Measurements from ENCODE around the gene SYT8. TPM values are rescaled to one million over a fixed set of nuclear protein-coding genes. Genes with fewer than 3 reads are reported as not detected.

Gene SYT8
- total RNA-seq, 1 donor from 2014 or later = 7.3 TPM

DNA sequence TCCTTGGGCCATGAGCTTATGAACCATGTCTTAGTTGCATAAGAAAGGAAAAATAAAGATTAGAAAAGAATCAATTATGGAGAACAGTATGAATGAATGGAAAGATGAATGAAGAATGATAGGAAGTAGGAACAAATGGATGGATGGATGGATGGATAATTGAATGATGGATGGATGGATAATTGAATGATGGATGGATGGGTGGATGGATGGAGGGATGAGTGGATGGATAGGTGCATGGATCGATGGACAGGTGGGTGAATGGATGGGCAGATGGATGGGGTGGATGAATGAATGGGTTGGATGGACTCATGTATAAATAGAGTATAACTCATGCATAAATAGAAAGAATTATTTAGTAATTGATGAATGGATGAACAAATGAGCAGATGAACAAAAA, 25.3 kb downstream of the SYT8 start:
- no peaks in the 10 kb centered on the region for H3K4me1 Mint-ChIP-seq (ENCODE audit: low read depth)
- no peaks in the 10 kb centered on the region for H3K27me3 Mint-ChIP-seq (ENCODE audit: low read depth)
- H3K27ac Mint-ChIP-seq (ENCODE audit: unreplicated experiment) = no peak overlapping the region
- no peak overlapping the region for H3K4me3 Mint-ChIP-seq (ENCODE audit: unreplicated experiment)
- TF ChIP-seq, protein P1, sequence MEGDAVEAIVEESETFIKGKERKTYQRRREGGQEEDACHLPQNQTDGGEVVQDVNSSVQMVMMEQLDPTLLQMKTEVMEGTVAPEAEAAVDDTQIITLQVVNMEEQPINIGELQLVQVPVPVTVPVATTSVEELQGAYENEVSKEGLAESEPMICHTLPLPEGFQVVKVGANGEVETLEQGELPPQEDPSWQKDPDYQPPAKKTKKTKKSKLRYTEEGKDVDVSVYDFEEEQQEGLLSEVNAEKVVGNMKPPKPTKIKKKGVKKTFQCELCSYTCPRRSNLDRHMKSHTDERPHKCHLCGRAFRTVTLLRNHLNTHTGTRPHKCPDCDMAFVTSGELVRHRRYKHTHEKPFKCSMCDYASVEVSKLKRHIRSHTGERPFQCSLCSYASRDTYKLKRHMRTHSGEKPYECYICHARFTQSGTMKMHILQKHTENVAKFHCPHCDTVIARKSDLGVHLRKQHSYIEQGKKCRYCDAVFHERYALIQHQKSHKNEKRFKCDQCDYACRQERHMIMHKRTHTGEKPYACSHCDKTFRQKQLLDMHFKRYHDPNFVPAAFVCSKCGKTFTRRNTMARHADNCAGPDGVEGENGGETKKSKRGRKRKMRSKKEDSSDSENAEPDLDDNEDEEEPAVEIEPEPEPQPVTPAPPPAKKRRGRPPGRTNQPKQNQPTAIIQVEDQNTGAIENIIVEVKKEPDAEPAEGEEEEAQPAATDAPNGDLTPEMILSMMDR (IDR thresholded peaks at IDR 0.05) = no peak
- no peaks in the 10 kb centered on the region for H3K9me3 Mint-ChIP-seq (ENCODE audit: low read depth)
- DNase-seq (ENCODE audit: low spot score) = no peak
- H3K36me3 Mint-ChIP-seq (ENCODE audit: low read depth) = no peaks in the 10 kb centered on the region

DNA sequence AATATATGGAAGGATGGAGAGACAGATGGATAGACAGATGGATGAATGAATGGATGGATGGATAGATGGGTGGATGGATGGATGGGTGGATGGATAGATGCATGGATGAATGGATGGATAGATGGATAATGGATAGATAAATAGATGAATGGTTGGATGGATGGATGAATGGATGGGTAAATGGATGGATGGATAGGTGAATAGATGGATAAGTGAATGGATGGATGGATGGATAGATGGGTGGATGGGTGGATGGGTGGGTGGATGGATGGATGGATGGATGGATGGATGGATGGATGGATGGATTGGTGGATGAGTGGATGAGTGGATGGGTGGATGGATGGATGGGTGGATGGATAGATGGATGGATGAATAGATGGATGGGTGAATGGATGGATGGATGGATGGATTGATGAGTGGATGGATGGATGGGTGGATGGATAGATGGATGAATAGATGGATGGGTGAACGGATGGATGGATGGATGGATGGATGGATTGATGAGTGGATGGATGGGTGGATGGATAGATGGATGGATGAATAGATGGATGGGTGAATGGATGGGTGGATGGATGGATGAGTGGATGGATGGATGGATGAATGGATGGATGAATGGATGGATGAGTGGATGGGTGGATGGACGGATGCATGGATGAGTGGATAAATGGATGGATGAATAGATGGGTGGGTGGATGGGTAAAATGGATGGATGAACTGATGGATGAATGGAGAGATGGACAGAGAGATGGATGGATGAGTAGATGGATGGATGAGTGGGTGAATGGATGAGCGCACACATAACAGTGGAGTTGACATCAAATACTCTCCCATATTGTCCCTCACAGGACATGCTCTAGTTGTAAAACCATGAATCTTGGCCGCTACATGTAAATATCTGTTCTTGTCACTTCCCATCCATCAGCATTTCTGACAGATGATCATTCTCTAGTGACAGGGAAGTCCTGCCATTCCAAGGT, 26.9 kb downstream of the SYT8 start:
- H3K9me3 Mint-ChIP-seq (ENCODE audit: low read depth) = no peaks in the 10 kb centered on the region

DNA sequence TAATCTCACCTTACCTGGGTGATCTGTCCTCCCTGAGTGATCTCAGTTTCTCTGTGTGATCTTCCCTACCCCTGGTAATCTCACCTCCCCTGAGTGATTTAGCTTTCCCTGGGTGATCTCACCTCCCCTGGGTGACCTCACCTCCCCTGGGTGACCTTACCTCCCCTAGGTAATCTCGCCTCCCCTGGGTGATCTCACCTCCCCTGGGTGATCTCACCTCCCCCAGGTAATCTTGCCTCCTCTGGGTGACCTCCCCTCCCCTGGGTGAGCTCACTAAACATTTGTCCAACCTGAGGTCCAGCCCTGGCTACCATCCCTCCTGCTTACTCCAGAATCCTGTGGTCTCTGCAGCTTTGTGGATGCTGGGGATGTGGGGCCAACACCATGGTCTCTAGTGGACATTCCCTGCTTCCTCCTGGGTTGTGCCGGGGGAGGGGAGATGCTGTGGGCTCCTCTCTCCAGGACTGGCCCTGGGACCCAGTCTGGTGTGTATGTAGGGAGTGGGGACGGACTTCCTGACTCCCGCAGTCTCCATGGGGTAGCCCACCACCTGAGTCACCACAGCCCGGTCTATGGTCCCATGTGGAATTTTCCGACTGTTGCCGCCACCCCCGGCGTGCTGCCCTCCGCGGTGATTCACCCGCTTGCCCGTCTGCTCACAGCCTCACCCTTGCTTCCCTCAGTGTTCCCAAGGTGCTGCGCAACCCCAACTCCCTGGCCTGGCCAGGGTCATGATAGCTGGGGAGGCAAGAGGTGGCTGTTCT, 28.0 kb downstream of the SYT8 start:
- peaks cover 5% of the 10 kb centered on the region for H3K4me1 Mint-ChIP-seq (ENCODE audit: low read depth)
- TF ChIP-seq, protein P1 (IDR thresholded peaks at IDR 0.05) = no peak
- no peak overlapping the region for H3K4me3 Mint-ChIP-seq (ENCODE audit: unreplicated experiment)
- no peak for DNase-seq (ENCODE audit: low spot score)
- no peaks in the 10 kb centered on the region for H3K27me3 Mint-ChIP-seq (ENCODE audit: low read depth)
- no peaks in the 10 kb centered on the region for H3K9me3 Mint-ChIP-seq (ENCODE audit: low read depth)
- H3K36me3 Mint-ChIP-seq (ENCODE audit: low read depth) = no peaks in the 10 kb centered on the region
- peak overlapping the region; percentile 96 for H3K27ac Mint-ChIP-seq (ENCODE audit: unreplicated experiment)

More for the DNA sequence above, 26.9 kb downstream of the SYT8 start:
- Mint-ChIP-seq H3K27me3 (ENCODE audit: low read depth) (no peaks in the 10 kb centered on the region), H3K36me3 (ENCODE audit: low read depth) (no peaks in the 10 kb centered on the region), H3K4me1 (ENCODE audit: low read depth) (peaks cover 5% of the 10 kb centered on the region), H3K27ac (ENCODE audit: unreplicated experiment) (no peak overlapping the region), H3K4me3 (ENCODE audit: unreplicated experiment) (no peak overlapping the region)
- TF ChIP-seq, protein P1 (IDR thresholded peaks at IDR 0.05) = no peak
- DNase-seq (ENCODE audit: low spot score) = no peak

DNA sequence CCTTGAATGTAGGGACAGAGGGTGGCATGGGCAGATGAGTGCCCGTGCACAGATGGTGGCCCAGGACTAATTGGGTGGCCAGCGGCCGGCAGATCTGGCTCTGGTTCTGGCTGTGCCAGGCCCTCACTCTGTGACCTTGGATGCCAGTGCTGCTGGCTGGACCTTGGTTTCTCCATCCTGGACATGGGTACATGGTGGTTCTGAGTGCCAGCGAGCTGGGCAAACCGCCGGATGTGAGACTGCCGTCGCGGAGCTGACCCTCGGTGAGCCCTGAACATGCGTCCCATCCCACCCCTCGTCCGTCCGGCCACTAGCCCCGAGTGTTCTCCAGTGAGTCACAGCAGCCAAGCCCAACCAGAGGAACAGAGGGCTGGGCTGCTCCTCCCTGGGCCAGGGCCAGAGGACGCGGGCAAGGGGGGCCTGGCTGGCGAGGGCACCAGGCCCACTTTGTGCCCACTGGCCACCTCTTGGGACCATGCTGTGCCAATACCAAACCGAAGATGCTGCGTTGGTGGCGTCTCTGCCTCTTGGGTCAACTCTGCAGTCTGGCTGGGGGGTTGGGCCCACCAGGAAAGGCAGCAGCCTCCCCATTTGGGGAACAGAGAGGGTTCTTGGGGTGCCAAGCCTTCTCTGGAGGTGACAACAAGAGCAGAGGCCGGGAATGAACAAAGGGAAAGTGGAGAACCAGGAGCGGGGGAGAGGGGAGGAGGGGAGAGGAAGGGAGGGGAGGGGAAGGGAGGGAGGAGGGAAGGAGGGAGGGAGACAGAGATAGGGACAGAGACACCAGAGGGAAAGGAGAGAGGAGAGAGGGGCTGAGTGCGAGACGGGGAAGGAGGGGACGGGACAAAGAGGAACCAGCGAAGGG, 28.8 kb downstream of the SYT8 start:
- H3K4me1 Mint-ChIP-seq (ENCODE audit: low read depth) = peaks cover 9% of the 10 kb centered on the region
- DNase-seq (ENCODE audit: low spot score) = no peak
- peak overlapping the region; percentile 96 for H3K27ac Mint-ChIP-seq (ENCODE audit: unreplicated experiment)
- TF ChIP-seq, protein P1 (IDR thresholded peaks at IDR 0.05) = no peak
- no peaks in the 10 kb centered on the region for H3K9me3 Mint-ChIP-seq (ENCODE audit: low read depth)
- no peaks in the 10 kb centered on the region for H3K27me3 Mint-ChIP-seq (ENCODE audit: low read depth)
- peak overlapping the region; percentile 61 for H3K4me3 Mint-ChIP-seq (ENCODE audit: unreplicated experiment)
- H3K36me3 Mint-ChIP-seq (ENCODE audit: low read depth) = no peaks in the 10 kb centered on the region
